LHCN-M2 (cell line): ENCODE results near the gene MICU2. TPM values are rescaled to one million over a fixed set of nuclear protein-coding genes. Genes with fewer than 3 reads are reported as not detected.
A peak's percentile ranks its signal among the peaks of the same experiment; 100 is the strongest.

ENCODE experiments used
- DNase-seq: peaks from one replicate; pipeline ENCODE4 v3.0.0-alpha.2; 2012; ENCODE audit warnings: low read depth
- total RNA-seq: library from RNA; depleted of rRNA; stranded (reverse); fragments of >200 nt; gene quantifications from 2 replicates; pipeline ENCODE4 v1.2.3, GENCODE V29; 2014

Gene MICU2
- total RNA-seq, 1 experiment from 2014 or later: 138 TPM

- DNase-seq: peak; percentile 37
Observed at GRCh38 chr13:21546372-21546771, 57.6 kb downstream of the MICU2 start.

- DNase-seq: no peak
Observed at GRCh38 chr13:21544515-21544914, 59.5 kb downstream of the MICU2 start.

DNA sequence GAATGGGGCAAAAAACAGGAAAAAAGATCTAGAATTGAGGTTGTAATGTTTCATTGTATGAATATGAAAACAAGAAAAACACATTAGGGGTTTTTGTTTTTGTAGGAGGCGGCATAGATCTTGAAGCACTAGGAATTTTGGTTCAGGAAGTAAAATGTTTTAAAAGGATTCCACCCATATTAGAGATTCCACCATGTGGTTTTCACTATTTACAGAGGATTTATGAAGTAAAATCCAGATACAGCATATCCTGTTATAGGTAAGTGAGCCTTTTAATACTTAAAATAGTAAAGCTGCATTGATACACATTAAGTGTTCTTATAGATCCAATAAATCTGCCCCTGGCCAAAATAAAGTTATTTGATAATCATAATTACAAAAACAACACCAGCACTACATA lies 61.4 kb downstream of the MICU2 start:
- no peak for DNase-seq

- peak; percentile 27 for DNase-seq
Observed at GRCh38 chr13:21541980-21542379, 62.0 kb downstream of the MICU2 start.

DNA sequence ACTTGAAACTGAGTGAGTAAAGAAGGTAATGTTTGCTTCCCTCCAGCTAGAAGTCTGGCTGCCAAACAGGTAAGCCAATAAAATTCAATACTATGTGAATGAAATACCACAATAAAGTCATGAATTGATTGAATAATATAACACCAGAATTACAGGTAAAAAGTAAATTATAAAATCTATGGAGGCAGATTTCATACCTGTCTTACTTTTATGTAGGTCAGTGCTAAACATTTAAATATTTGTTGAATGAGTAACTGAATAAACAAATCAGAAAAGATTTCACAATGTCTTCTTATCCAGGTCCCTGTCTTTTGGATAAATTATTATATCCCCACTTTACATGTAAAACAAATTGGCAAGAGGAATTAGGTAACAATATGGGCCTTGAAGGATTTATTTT lies 62.7 kb downstream of the MICU2 start:
- no peak for DNase-seq

DNA sequence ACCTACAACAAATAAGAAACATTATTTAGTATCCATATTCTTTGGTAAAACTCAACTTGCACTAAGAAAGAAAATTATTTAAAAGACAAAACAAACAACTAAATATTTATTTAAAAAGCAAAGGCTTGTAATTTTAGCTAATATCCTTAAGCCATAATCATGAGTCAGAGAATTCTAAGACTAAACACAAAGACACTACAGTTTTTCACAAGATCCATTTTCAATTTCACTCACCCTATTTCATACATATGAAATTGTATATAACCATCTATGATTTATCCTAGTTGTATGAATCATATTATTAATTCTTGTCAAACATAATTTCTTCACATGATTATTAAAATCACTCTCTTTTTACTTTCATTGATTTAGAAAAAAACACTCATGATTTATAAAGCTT lies 64.3 kb downstream of the MICU2 start:
- no peak for DNase-seq

DNA sequence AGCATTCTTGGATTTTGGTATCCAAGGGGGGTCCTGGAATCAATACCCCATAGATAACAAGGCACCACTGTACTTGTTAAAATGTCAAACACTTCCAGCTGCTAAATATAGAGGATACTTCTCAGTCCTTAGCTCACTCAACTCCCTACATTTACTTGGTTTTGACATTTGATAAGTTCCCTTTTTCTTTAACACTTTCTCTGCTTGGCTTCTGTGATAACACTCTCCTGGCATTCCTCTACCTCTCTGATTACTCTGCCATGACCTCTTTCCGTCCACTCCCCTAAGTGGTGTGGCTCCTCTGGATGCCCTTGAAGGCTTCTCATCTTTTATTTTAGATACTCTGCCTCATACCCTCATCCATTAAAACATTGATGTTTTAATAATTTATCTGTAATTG lies 65.2 kb downstream of the MICU2 start:
- no peak for DNase-seq

GRCh38 chr13:21538280-21538679 lies 65.7 kb downstream of the MICU2 start:
- DNase-seq: no peak

GRCh38 chr13:21537105-21537504 lies 66.9 kb downstream of the MICU2 start:
- no peak for DNase-seq

DNA sequence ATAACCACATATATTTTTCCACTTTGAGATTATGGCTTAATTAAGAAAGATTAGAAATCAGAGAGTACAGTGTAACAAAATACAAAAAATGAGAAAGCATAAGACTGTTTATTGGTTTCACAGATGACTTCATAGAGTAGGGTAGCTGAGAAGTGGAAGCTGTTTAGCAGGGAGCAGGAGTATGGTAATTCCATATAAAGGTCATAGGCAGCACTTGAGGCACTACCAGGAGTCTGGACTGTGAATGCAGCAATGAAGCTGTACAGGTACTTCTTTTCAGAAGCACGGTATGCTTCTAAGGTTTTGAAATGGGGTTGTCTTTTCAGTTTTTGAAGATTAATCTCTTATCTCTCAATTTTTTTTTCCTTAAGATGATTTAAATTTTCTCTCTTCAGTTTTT lies 69.2 kb downstream of the MICU2 start:
- DNase-seq: no peak

GRCh38 chr13:21531455-21531854 lies 72.5 kb downstream of the MICU2 start:
- no peak for DNase-seq

- DNase-seq: no peak
Observed at GRCh38 chr13:21530656-21531055, 73.3 kb downstream of the MICU2 start.

DNA sequence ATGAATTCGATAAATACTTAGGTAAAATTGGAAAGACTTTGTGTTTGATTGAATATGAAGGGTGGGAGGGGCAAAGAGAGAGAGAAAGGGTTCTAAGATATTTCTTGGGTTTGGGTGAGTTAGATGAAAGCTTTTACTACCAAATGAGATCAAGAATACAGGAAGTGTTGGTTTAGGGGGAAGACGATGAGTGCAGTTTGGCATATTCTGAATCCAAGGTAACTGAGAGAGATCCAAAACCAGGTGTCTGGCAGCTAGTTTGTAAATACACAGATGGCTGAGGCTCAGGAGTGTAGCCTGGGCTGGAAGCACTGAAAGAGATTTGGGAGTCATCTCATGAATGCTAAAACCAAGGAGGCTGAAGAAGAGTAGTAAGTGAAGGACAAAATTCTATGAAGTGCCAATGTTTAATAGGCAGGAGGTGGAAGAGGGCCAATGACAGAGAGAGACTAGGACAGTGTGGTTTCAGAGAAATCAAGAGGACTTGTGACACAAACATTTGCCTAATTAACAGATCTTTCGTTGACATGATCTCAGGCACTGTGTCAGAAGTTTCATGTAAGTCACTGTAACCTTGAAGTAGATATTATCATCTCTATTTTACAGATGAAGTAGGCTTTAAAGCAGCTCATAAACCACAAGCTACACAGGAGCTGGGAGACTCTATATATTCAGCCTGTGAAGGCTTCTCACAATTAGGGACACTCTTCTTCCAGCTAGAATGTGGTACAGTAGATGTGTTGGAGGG lies 74.7 kb downstream of the MICU2 start:
- no peak for DNase-seq

- peak; percentile 55 for DNase-seq
Observed at GRCh38 chr13:21528616-21529015, 75.4 kb downstream of the MICU2 start.

- no peak for DNase-seq
Observed at GRCh38 chr13:21526707-21527540, 77.0 kb downstream of the MICU2 start.

GRCh38 chr13:21522847-21523246 lies 81.1 kb downstream of the MICU2 start:
- DNase-seq: no peak

DNA sequence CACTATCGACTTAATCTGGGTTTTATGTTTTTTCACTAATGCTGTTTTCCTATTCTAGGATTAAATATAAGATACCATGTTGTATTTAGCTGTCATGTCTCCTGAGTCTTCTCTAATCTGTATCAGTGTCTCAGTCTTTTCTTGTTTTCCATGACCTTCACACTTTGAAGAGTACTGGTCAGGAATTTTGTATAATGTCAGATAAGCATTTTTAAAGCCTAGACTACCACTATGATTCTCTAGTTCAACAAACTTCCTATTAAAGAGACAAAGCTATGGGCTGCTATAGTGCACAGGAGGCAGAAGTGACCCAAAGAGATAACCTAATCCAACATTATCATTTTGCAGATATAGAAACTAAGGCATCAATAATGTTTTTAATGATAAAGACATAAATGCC lies 81.8 kb downstream of the MICU2 start:
- DNase-seq: no peak

- DNase-seq: no peak
Observed at GRCh38 chr13:21518617-21519144, 85.3 kb downstream of the MICU2 start.

GRCh38 chr13:21517576-21517975 lies 86.4 kb downstream of the MICU2 start:
- no peak for DNase-seq

DNA sequence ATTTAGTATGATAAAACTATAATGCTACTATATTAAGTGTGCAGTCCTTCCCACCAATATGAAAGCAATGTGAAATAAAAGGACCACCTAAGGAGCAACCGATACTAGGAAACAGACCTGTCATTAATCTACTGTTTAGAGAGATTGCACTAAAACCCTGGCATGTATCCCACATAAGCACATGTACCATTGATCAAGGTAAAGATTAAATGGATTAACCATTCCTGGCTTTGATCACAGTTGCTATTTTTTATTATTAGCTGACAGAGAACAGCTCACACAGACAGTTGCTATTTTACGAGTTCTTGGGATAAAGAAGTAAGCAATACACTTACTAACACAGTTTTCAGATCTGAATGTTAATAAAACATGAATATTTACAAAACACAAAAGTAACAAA lies 87.2 kb downstream of the MICU2 start:
- no peak for DNase-seq

- DNase-seq: peak; percentile 18
Observed at GRCh38 chr13:21511849-21512248, 92.1 kb downstream of the MICU2 start.

DNA sequence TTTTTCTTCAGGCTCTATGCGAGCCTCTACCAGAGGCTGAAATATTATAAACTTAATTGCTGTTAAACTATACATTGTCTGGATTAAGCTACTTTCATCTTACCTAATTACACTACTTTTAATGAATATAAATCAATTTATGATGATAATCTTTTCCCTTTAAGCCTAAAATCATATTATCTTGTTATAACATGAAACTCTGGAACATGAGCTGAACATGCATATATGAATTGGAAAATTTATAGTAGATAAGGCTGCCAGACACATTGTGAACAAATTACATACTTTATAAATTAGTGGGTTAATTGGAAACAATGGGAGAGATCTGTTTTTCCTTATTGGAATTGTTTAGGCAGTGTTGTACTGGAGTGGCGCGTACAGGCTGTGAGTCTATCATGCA lies 99.6 kb downstream of the MICU2 start:
- no peak for DNase-seq

DNA sequence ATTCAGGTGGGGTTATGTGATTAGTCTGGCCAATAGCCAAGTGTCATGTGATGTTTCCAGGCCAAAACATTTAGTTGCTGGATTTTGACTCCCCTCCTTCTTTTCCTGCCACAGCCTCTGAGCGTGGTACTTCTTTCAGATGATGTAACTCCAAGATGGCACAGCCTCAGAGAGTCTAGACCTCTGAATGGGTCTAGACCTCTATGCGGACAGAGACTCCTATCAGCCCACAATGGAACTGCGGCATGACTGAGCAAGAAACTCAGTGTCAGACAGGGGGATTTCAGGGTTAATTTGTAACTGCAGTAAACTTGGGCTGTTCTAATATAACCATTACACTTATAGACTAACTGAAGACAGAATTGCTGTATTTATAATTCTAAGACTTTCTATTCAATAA lies 102.3 kb downstream of the MICU2 start:
- no peak for DNase-seq
